ENCODE measurements around the gene RSPRY1. TPM values are rescaled to one million over a fixed set of nuclear protein-coding genes. Genes with fewer than 3 reads are reported as not detected.

Gene RSPRY1
- total and polyA plus RNA-seq, 2 donors (not counting 1 experiment from before 2014, with no cell fraction given): 36.5 to 51.9 TPM

DNA sequence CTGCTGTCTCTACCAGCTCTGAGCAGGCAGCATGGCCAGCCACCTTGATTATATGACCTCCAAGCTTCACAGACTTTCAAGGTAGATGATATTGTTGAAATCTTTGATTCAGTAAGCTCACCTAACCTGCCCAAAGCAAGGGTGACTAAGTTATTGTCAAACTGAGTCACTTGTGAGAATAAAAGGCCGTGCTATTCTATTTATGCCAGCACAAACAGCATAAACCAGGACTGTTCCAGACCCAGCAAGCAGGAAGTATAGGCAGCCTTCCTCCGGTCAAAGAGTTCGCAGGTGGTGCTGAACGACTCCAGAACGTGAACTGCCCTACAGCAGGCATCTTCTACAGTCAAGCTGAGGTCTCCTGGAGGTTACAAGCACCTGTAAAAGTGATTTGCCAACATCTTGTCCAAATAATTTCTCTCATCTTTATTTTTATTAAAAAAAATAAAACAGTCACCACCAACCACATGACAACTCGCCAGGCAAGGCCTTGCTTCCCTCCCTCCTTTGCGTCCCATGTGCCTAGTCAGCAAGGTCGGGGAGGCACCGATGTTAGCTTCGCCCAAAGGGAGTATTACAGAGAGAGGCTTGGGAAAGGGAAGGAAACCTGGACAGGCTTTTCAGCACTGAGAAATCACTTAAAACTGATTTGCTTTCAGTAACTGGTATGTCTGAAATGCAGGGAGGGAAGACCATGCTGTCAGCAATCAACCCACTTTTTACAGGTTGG lies 69.7 kb downstream of the RSPRY1 start:
- Histone ChIP-seq H3K79me2 (ENCODE audit: control insufficient read depth, insufficient read depth, low read length) (no peaks in the 10 kb centered on the region), H3K27ac (ENCODE audit: insufficient read depth, low read length) (no peak overlapping the region), H3K27me3 (ENCODE audit: control insufficient read depth, insufficient read depth, low read length) (no peaks in the 10 kb centered on the region), H2AFZ (ENCODE audit: low read length) (no peak overlapping the region), H3K4me2 (ENCODE audit: extremely low read depth, insufficient read depth, low read length) (no peak overlapping the region), H3K4me1 (ENCODE audit: control insufficient read depth, extremely low read depth, insufficient read depth, low read length) (no peaks in the 10 kb centered on the region), H3K36me3 (ENCODE audit: control insufficient read depth, insufficient read depth, low read length) (no peaks in the 10 kb centered on the region), H3K9me3 (ENCODE audit: control insufficient read depth, insufficient read depth, low read depth, low read length) (no peaks in the 10 kb centered on the region), H4K20me1 (ENCODE audit: control insufficient read depth, extremely low read depth, insufficient read depth, low read length) (no peaks in the 10 kb centered on the region), H3K4me3 (replicated peaks in 1 of 4; ENCODE audit: control extremely low read depth in 1 of 4, insufficient read depth in 1 of 4, low read depth in 3 of 4, low read length in 4 of 4) (no peak overlapping the region), H3K9ac (ENCODE audit: insufficient read depth, low read length) (no peak overlapping the region)
- no peak for DNase-seq (ENCODE audit: low read depth in 2 of 2)
- no peak for TF ChIP-seq EZH2 (IDR thresholded peaks at IDR 0.05; ENCODE audit: low read length, missing control alignments)
- TF ChIP-seq, protein P1, sequence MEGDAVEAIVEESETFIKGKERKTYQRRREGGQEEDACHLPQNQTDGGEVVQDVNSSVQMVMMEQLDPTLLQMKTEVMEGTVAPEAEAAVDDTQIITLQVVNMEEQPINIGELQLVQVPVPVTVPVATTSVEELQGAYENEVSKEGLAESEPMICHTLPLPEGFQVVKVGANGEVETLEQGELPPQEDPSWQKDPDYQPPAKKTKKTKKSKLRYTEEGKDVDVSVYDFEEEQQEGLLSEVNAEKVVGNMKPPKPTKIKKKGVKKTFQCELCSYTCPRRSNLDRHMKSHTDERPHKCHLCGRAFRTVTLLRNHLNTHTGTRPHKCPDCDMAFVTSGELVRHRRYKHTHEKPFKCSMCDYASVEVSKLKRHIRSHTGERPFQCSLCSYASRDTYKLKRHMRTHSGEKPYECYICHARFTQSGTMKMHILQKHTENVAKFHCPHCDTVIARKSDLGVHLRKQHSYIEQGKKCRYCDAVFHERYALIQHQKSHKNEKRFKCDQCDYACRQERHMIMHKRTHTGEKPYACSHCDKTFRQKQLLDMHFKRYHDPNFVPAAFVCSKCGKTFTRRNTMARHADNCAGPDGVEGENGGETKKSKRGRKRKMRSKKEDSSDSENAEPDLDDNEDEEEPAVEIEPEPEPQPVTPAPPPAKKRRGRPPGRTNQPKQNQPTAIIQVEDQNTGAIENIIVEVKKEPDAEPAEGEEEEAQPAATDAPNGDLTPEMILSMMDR (conservative IDR thresholded peaks at IDR 0.05 in 1 of 2, IDR thresholded peaks at IDR 0.05 in 1 of 2; ENCODE audit: low read depth in 1 of 2, low read length in 2 of 2): no peak

DNA sequence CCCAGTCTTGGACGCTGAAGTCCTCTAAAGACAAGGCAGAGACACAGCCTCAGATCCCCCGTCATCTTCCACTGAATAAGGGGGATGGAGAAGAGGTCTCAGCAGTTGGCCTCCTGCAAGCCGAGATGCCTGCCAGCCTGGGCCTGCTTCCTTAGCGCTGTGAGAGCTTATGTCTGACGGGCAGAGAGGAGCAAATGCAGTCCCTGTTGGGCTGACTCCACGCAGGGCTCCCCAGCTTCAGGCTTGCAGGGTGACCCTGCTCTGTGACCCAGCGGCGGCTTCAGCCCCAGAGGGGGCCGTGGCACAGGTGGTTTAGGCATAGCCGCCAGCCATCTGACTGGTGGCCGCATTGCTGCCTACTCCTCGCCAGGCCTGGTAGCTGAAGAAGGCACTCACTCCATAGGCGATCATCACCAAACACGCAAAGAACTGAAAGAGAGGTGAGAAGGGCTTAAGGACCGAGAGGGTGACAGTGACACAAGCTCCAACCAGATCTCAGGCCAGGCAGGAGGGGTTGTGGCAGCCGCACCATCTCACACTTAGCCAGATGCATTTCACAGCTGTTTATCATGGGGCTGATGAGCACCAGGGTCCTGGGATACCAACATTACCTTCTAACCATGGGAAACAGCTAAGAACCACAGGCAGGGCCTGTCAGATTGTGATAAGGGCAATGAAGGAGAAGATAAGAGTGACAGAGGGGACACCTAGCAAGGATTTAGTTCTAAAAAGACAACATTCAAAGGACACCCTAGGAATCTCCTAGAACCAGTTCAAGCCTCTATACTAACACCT lies 70.7 kb downstream of the RSPRY1 start:
- H3K36me3 ChIP-seq (ENCODE audit: control insufficient read depth, insufficient read depth, low read length): no peaks in the 10 kb centered on the region
- no peaks in the 10 kb centered on the region for H4K20me1 ChIP-seq (ENCODE audit: control insufficient read depth, extremely low read depth, insufficient read depth, low read length)
- no peak overlapping the region for H3K4me2 ChIP-seq (ENCODE audit: extremely low read depth, insufficient read depth, low read length)
- H3K9ac ChIP-seq (ENCODE audit: insufficient read depth, low read length): no peak overlapping the region
- no peak overlapping the region for H3K4me3 ChIP-seq (replicated peaks in 1 of 4; ENCODE audit: control extremely low read depth in 1 of 4, insufficient read depth in 1 of 4, low read depth in 3 of 4, low read length in 4 of 4)
- no peak overlapping the region for H2AFZ ChIP-seq (ENCODE audit: low read length)
- no peak for DNase-seq (ENCODE audit: low read depth in 2 of 2)
- H3K27me3 ChIP-seq (ENCODE audit: control insufficient read depth, insufficient read depth, low read length): no peaks in the 10 kb centered on the region
- no peaks in the 10 kb centered on the region for H3K79me2 ChIP-seq (ENCODE audit: control insufficient read depth, insufficient read depth, low read length)
- H3K9me3 ChIP-seq (ENCODE audit: control insufficient read depth, insufficient read depth, low read depth, low read length): no peaks in the 10 kb centered on the region
- TF ChIP-seq, protein P1 (conservative IDR thresholded peaks at IDR 0.05 in 1 of 2, IDR thresholded peaks at IDR 0.05 in 1 of 2; ENCODE audit: low read depth in 1 of 2, low read length in 2 of 2): no peak
- TF ChIP-seq EZH2 (IDR thresholded peaks at IDR 0.05; ENCODE audit: low read length, missing control alignments): no peak
- H3K27ac ChIP-seq (ENCODE audit: insufficient read depth, low read length): no peak overlapping the region
- H3K4me1 ChIP-seq (ENCODE audit: control insufficient read depth, extremely low read depth, insufficient read depth, low read length): no peaks in the 10 kb centered on the region

DNA sequence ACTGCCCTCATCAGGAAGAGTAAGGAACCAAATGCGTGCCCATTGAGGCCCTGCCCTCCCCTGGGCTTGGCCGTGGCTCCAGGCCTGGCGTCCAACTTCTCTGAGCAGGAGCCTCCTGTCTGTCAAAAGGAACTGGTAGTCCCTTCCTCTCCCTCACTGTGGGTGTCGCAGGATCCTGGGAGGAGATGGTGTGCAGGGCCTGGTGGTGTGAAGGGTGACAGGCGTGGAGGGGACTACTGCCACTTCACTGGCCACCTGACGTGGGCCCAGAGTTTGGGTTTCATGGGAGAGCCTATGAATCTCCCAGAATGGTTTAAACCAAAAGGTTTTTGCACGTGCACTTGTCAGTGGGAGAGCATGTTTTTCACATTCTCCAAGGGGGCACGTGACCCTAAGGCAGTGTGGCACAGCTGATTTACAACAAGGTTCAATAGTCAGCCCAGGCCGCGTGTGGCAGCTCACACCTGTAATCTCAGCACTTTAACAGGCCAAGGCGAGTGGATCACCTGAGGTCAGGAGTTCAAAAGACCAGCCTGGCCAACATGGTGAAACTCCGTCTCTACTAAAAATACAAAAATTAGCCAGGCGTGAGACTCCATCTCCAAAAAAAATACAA lies 71.4 kb downstream of the RSPRY1 start:
- H3K36me3 ChIP-seq (ENCODE audit: control insufficient read depth, insufficient read depth, low read length): no peaks in the 10 kb centered on the region
- H3K27me3 ChIP-seq (ENCODE audit: control insufficient read depth, insufficient read depth, low read length): no peaks in the 10 kb centered on the region
- H3K9ac ChIP-seq (ENCODE audit: insufficient read depth, low read length): no peak overlapping the region
- H3K9me3 ChIP-seq (ENCODE audit: control insufficient read depth, insufficient read depth, low read depth, low read length): no peaks in the 10 kb centered on the region
- H2AFZ ChIP-seq (ENCODE audit: low read length): no peak overlapping the region
- H3K4me2 ChIP-seq (ENCODE audit: extremely low read depth, insufficient read depth, low read length): no peak overlapping the region
- no peak for DNase-seq (ENCODE audit: low read depth in 2 of 2)
- H4K20me1 ChIP-seq (ENCODE audit: control insufficient read depth, extremely low read depth, insufficient read depth, low read length): no peaks in the 10 kb centered on the region
- H3K4me3 ChIP-seq (replicated peaks in 1 of 4; ENCODE audit: control extremely low read depth in 1 of 4, insufficient read depth in 1 of 4, low read depth in 3 of 4, low read length in 4 of 4): no peak overlapping the region
- no peaks in the 10 kb centered on the region for H3K79me2 ChIP-seq (ENCODE audit: control insufficient read depth, insufficient read depth, low read length)
- H3K27ac ChIP-seq (ENCODE audit: insufficient read depth, low read length): no peak overlapping the region
- H3K4me1 ChIP-seq (ENCODE audit: control insufficient read depth, extremely low read depth, insufficient read depth, low read length): no peaks in the 10 kb centered on the region
- TF ChIP-seq EZH2 (IDR thresholded peaks at IDR 0.05; ENCODE audit: low read length, missing control alignments): no peak
- TF ChIP-seq, protein P1 (conservative IDR thresholded peaks at IDR 0.05 in 1 of 2, IDR thresholded peaks at IDR 0.05 in 1 of 2; ENCODE audit: low read depth in 1 of 2, low read length in 2 of 2): no peak

All from fibroblast of lung (primary cell).